Calu3 (cell line): ENCODE data around the gene CACNA2D3. TPM values are rescaled to one million over a fixed set of nuclear protein-coding genes. Genes with fewer than 3 reads are reported as not detected.

Source experiments
- BruUV-seq: library from RNA; stranded (reverse); fragments of 400-500 nt; replicated peaks from 2 replicates; lab custom pipeline; 2021; lab: Mats Ljungman, UMichigan
- CTCF ChIA-PET: fragments of 300-600 bp; sonication (Branson Sonifier 250); formaldehyde crosslinking; loops from one replicate; lab custom pipeline; 2022; ENCODE audit warnings: antibody characterized with exemption; lab: Charles Lee
- DNase-seq: peaks from one replicate; pipeline ENCODE4 v3.0.0; 2022
- H3K27ac Mint-ChIP-seq: one replicate; pipeline ENCODE4 v1.8.0; 2022; ENCODE audit warnings: mixed read lengths; ENCODE audit not compliant: unreplicated experiment
- H3K27me3 Mint-ChIP-seq: one replicate; pipeline ENCODE4 v1.8.0; 2022; ENCODE audit warnings: mixed read lengths; ENCODE audit not compliant: unreplicated experiment
- H3K36me3 Mint-ChIP-seq: one replicate; pipeline ENCODE4 v1.8.0; 2022; ENCODE audit warnings: mild to moderate bottlenecking, moderate library complexity, mixed read lengths; ENCODE audit not compliant: insufficient read depth, unreplicated experiment
- H3K4me1 Mint-ChIP-seq: one replicate; pipeline ENCODE4 v1.8.0; 2022; ENCODE audit warnings: mild to moderate bottlenecking, low read depth, mixed read lengths; ENCODE audit not compliant: unreplicated experiment
- H3K4me3 Mint-ChIP-seq: one replicate; pipeline ENCODE4 v1.8.0; 2022; ENCODE audit warnings: mild to moderate bottlenecking, low read depth, moderate library complexity, mixed read lengths; ENCODE audit not compliant: unreplicated experiment
- H3K9me3 Mint-ChIP-seq: one replicate; pipeline ENCODE4 v1.8.0; 2022; ENCODE audit warnings: low read depth, mixed read lengths; ENCODE audit not compliant: unreplicated experiment
- intact Hi-C: fragments of 100-400 bp; cut with micrococcal nuclease; formaldehyde crosslinking; loops from one replicate; pipeline ENCODE4 v1.10.0; 2022; ENCODE audit not compliant: unreplicated experiment
- total RNA-seq: library from RNA; stranded (reverse); gene quantifications from 2 replicates; pipeline ENCODE4 v1.2.3, GENCODE V29; 2022
- TF ChIP-seq, protein P1 (sequence below): fragments of 200-600 bp; IDR thresholded peaks from one replicate; pipeline ENCODE4 v1.8.0; 2022; ENCODE audit warnings: antibody characterized with exemption; ENCODE audit not compliant: unreplicated experiment

CACNA2D3 gene
- total RNA-seq, 1 experiment from 2014 or later, result not detected

DNA sequence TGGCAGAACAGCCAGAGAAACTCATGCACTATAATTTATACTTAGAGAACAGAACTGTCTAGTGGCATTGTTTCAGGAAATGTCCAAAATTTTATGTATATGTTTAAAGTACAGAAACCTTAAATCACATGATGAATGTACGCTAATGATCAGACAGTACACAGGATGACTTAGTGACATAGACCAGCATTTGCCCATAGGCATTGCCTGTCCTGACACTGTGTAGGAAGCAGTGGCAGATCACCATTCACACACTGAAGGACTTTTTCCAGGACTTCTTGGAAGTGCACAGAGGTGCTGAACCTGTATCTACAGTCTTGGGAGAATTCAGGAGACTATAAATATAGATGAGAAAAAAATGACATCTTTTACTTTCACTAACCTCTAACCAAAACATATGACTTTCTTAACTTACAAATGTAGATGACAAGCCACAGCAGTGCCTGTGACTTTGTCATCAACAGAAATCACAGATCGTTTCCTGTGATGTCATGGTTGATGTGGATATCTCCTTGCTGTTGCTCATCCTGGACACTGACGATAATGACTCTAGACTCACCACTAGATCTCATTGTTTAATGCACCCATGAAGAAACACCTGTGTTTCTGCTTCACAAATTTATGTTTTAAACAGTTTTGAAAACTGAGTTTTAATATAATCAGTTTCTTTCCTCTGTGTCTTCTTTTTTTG is 183.2 kb downstream of the CACNA2D3 start:
- TF ChIP-seq, protein P1, sequence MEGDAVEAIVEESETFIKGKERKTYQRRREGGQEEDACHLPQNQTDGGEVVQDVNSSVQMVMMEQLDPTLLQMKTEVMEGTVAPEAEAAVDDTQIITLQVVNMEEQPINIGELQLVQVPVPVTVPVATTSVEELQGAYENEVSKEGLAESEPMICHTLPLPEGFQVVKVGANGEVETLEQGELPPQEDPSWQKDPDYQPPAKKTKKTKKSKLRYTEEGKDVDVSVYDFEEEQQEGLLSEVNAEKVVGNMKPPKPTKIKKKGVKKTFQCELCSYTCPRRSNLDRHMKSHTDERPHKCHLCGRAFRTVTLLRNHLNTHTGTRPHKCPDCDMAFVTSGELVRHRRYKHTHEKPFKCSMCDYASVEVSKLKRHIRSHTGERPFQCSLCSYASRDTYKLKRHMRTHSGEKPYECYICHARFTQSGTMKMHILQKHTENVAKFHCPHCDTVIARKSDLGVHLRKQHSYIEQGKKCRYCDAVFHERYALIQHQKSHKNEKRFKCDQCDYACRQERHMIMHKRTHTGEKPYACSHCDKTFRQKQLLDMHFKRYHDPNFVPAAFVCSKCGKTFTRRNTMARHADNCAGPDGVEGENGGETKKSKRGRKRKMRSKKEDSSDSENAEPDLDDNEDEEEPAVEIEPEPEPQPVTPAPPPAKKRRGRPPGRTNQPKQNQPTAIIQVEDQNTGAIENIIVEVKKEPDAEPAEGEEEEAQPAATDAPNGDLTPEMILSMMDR, result no peak
- intact Hi-C loops, result no loop called here
- BruUV-seq, result no TSS peak
- H3K9me3 Mint-ChIP-seq, result no peaks in the 10 kb centered on the region
- peaks cover 61% of the 10 kb centered on the region for H3K27me3 Mint-ChIP-seq
- H3K4me3 Mint-ChIP-seq, result no peak overlapping the region
- no peaks in the 10 kb centered on the region for H3K36me3 Mint-ChIP-seq
- H3K27ac Mint-ChIP-seq, result no peak overlapping the region
- CTCF ChIA-PET, result no interaction called here
- no peak for DNase-seq
- H3K4me1 Mint-ChIP-seq, result no peaks in the 10 kb centered on the region

DNA sequence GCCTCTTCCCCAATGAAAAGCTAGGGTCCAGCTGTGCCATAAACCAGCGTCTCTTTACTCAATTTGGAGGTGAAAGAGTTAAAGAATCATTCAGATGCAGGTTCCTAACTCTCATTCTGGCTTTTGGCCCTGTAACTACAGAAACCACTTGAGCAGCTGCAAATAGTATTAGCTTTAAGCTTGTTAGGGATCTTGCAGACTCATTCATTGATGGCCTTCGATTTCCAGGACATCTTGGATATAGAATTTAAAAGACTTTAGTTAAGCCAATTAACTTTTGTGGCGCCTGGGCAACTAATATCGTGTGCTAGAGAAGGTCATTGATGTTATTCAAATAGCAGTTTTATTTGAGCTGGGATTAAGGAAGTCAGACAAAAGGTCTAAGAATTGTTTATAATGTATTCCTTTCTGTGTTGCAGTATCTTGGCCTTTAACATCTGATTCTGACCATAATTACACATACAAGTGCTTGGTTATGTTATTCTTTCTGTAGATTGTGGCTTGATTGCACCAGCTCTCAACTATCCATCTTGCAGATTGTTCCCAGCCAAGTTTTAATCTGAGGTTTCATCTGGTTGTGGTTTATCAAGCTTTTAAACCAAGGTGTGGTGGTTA is 185.3 kb downstream of the CACNA2D3 start:
- H3K9me3 Mint-ChIP-seq, result no peaks in the 10 kb centered on the region
- no peak overlapping the region for H3K27ac Mint-ChIP-seq
- no peaks in the 10 kb centered on the region for H3K4me1 Mint-ChIP-seq
- TF ChIP-seq, protein P1, result no peak
- CTCF ChIA-PET, result interaction anchor here (0.7 kb wide), 1 partner anchor 48 kb away, joined by 3 read pairs; no protein-coding TSS in a partner anchor
- H3K36me3 Mint-ChIP-seq, result no peaks in the 10 kb centered on the region
- H3K27me3 Mint-ChIP-seq, result peaks cover 51% of the 10 kb centered on the region
- no peak for DNase-seq
- BruUV-seq, result no TSS peak
- no peak overlapping the region for H3K4me3 Mint-ChIP-seq
- intact Hi-C loops, result no loop called here

DNA sequence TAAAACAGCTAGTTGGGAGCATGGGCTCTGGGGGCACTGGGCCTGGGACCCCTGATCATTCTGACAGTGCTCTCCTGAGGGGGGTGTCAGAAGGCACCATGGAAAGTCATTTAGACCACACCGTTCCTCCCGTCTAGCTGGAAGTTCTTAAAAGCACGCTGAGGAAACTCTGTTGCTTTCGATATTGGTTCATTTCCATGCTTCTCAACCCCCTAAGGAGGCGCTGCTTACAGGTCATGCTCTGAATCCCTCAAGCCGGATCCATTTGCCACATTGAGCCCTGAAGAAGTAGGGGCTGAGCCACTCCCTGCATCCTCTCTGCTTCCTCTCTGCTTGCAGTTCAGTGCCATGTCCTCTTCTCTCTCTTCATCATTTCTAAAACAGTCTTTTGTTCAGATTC is 187.2 kb downstream of the CACNA2D3 start:
- no peaks in the 10 kb centered on the region for H3K4me1 Mint-ChIP-seq
- H3K36me3 Mint-ChIP-seq, result no peaks in the 10 kb centered on the region
- TF ChIP-seq, protein P1, result no peak
- no peak overlapping the region for H3K27ac Mint-ChIP-seq
- peaks cover 42% of the 10 kb centered on the region for H3K27me3 Mint-ChIP-seq
- H3K9me3 Mint-ChIP-seq, result no peaks in the 10 kb centered on the region
- BruUV-seq, result no TSS peak
- CTCF ChIA-PET, result no interaction called here
- DNase-seq, result no peak
- H3K4me3 Mint-ChIP-seq, result no peak overlapping the region
- intact Hi-C loops, result no loop called here

GRCh38 chr3:54311211-54311747 is 188.9 kb downstream of the CACNA2D3 start:
- Mint-ChIP-seq H3K9me3 (no peaks in the 10 kb centered on the region), H3K36me3 (no peaks in the 10 kb centered on the region), H3K27ac (no peak overlapping the region), H3K4me1 (no peaks in the 10 kb centered on the region), H3K27me3 (peaks cover 37% of the 10 kb centered on the region), H3K4me3 (no peak overlapping the region)
- TF ChIP-seq, protein P1, result no peak
- intact Hi-C loops, result no loop called here
- no TSS peak for BruUV-seq
- CTCF ChIA-PET, result no interaction called here
- DNase-seq, result no peak
